Heart left ventricle (tissue), 16 donors: ENCODE data around the gene PTCHD1. TPM values are rescaled to one million over a fixed set of nuclear protein-coding genes. Genes with fewer than 3 reads are reported as not detected.

Source experiments
- ATAC-seq, 4 donors: fragments of 200-7000 bp; cut with Tn5 transposase; one replicate each; pipeline ENCODE4 v1.9.1; 2020 to 2022; ENCODE audit warnings: moderate library complexity in 4 of 4, mild to moderate bottlenecking in 3 of 4, moderate number of reproducible peaks in 1 of 4
- DNase-seq, 5 donors: peaks; one replicate each; pipeline ENCODE4 v3.0.0-alpha.2; 2020
- H3K27ac ChIP-seq, 12 donors: fragments of 200-600 bp; sonication (generic) in 4 of 12; one replicate each; pipeline versions ENCODE4 v1.5.0 to v1.8.0; 2016 to 2022; ENCODE audit warnings: mild to moderate bottlenecking in 2 of 12
- H3K27me3 ChIP-seq, 9 donors: fragments of 200-600 bp; sonication (generic) in 2 of 9; one replicate each; pipeline versions ENCODE4 v1.5.1 to v1.8.0; 2016 to 2022; ENCODE audit warnings: mild to moderate bottlenecking in 3 of 9
- H3K36me3 ChIP-seq, 9 donors: fragments of 200-600 bp; sonication (generic) in 2 of 9; one replicate each; pipeline versions ENCODE4 v1.5.0 to v1.8.0; 2018 to 2022; ENCODE audit warnings: mild to moderate bottlenecking in 2 of 9
- H3K4me1 ChIP-seq, 12 donors: fragments of 200-600 bp; sonication (generic) in 4 of 12; one replicate each; pipeline versions ENCODE4 v1.5.0 to v1.8.0; 2016 to 2022; ENCODE audit warnings: mild to moderate bottlenecking in 3 of 12
- H3K4me3 ChIP-seq, 12 donors: fragments of 200-600 bp; sonication (generic) in 4 of 12; one replicate each; pipeline versions ENCODE4 v1.5.0 to v1.8.0; 2017 to 2022; ENCODE audit warnings: mild to moderate bottlenecking in 9 of 12, moderate library complexity in 4 of 12
- H3K9me3 ChIP-seq, 12 donors: fragments of 200-600 bp; sonication (generic) in 4 of 12; one replicate each; pipeline versions ENCODE4 v1.5.0 to v1.8.0; 2016 to 2022; ENCODE audit warnings: mild to moderate bottlenecking in 1 of 12
- POLR2A ChIP-seq, 2 donors: fragments of 450-650 bp; IDR thresholded peaks; one replicate each; pipeline ENCODE4 v1.6.1; 2017; ENCODE audit warnings: antibody characterized with exemption in 2 of 2, mild to moderate bottlenecking in 2 of 2, moderate library complexity in 2 of 2
- WGBS, 4 donors: extraction: QIAGEN DNeasy Blood & Tissue Kit in 2 of 4; methylation state at CpG; one replicate each; pipeline versions ENCODE4 v1.1.5 to v1.1.7; 2013 to 2018; 5-methylcytosine and 5-hydroxymethylcytosine counted together
- intact Hi-C, 10 donors: fragments of 100-400 bp; cut with DNase I; formaldehyde crosslinking; loops; one replicate each; pipeline versions ENCODE4 v1.11.1 to v1.14.2; 2022
- polyA plus RNA-seq, 2 donors: library from polyadenylated mRNA; stranded (reverse); fragments of 200-250 nt; gene quantifications; one replicate each; pipeline ENCODE4 v1.2.3, GENCODE V29; 2013
- total RNA-seq, 9 donors: library from RNA; depleted of rRNA in 2 of 9; stranded (reverse); fragments of >200 nt in 2 of 9; fragmentation: NEBNext Ultra II Directional in 3 of 9; extraction: Animal tissue kit (Norgen Biotek cat#: 25700) in 3 of 9; gene quantifications; one replicate each; pipeline versions ENCODE4 v1.1.0 to v1.2.4, GENCODE V29; 2016 to 2023
- TF ChIP-seq, protein P1 (sequence below), 12 donors: fragments of 200-600 bp; sonication (generic) in 4 of 12; IDR thresholded peaks; one replicate each; pipeline versions ENCODE4 v1.5.0 to v1.8.0; 2018 to 2022; ENCODE audit warnings: antibody characterized with exemption in 12 of 12, mild to moderate bottlenecking in 5 of 12
- donor health status: ischemic (EF 13 %, LVEDD 7.1; RV severe dilation, severe dysfunction).
- donor health status: healthy with polysubstance abuse.
- donor health status: DM: no; HTN: yes; CAD: no.
- donor health status: DM: no; HTN: no; CAD: no.
- donor health status: ischemic (EF 25% LVEDD 6.9; RV normal size, moderate dysfunction).
- donor health status: ischemic (EF 25% LVEDD 5.7; RV mildly dilated, moderate dysfunction).
- donor health status: healthy.
- donor health status: DM: yes; HTN: yes; CAD: no.
- donor health status: ischemic (EF 35%, LVEDD 5.7; RV mildly dilated, moderate dysfunction).
- donor health status: nonischemic (EF 11% LVEDD 7.7; RV severe dilation, severe dysfunction).
- donor health status: DM: yes; HTN: yes; CAD: no.
- donor health status: PGD.
- donor health status: ischemic (EF 29% LVEDD 5.4; RV normal size, mild dysfunction).
- donor health status: nonischemic (EF 23%, LVEDD 6.1; RV moderate dilation, normal function).

The PTCHD1 gene
- total and polyA plus RNA-seq, 11 donors, result under 0.01 to 0.12 (median 0.07) TPM; not detected in 4

DNA sequence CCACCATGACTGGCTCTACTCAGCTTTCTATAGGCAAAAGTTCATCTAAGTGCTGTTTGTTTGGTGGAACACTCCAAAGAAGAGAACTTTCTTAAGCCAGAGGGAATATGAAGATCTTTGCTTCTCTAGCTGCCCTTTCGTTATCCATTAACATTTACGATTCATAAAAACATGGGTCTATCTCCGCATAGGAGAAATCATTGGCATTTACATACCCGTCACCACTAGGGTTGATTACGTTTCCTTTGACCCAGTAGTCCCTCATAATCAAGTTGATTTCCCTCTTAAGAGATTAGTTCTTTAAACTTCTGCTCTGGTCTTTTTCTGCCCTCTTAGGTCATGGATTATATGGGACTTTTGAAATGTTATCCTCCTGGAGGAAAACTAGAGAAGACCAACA is 57.5 kb downstream of the PTCHD1 start:
- H3K27me3 ChIP-seq, result no peaks in the 10 kb centered on the region
- ATAC-seq, result no peak
- 84 to 97% (median 90%) methylated on average over 5 of the region's 5 CpGs for WGBS, 4 donors
- TF ChIP-seq, protein P1, sequence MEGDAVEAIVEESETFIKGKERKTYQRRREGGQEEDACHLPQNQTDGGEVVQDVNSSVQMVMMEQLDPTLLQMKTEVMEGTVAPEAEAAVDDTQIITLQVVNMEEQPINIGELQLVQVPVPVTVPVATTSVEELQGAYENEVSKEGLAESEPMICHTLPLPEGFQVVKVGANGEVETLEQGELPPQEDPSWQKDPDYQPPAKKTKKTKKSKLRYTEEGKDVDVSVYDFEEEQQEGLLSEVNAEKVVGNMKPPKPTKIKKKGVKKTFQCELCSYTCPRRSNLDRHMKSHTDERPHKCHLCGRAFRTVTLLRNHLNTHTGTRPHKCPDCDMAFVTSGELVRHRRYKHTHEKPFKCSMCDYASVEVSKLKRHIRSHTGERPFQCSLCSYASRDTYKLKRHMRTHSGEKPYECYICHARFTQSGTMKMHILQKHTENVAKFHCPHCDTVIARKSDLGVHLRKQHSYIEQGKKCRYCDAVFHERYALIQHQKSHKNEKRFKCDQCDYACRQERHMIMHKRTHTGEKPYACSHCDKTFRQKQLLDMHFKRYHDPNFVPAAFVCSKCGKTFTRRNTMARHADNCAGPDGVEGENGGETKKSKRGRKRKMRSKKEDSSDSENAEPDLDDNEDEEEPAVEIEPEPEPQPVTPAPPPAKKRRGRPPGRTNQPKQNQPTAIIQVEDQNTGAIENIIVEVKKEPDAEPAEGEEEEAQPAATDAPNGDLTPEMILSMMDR (IDR thresholded peaks at IDR 0.05), result no peak
- no peak for TF ChIP-seq POLR2A (IDR thresholded peaks at IDR 0.05)
- no peaks in the 10 kb centered on the region for H3K36me3 ChIP-seq
- H3K9me3 ChIP-seq, result no peaks in the 10 kb centered on the region
- no peaks in the 10 kb centered on the region for H3K4me1 ChIP-seq
- H3K4me3 ChIP-seq, result no peak overlapping the region
- no peak for DNase-seq
- intact Hi-C loops, result no loop called here
- no peak overlapping the region for H3K27ac ChIP-seq

DNA sequence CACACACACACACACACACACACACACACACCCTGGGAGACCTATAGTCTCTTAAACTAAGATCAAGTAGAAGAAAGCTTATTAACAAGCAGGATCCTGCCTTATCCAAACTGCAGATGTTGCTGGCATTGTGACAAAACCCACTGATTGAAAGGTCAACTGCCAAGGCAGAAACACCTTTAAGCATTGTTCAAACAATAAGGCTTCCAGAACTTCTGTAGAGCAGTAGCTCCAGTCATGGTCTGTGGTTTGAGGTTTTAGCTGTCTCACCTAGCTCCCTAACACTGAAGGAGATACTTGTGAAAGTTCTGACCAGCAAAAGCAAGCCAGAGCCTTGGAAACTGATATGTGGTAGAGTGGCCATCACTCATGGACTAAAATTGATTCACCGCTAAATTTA is 59.8 kb downstream of the PTCHD1 start:
- no peak for ATAC-seq

DNA sequence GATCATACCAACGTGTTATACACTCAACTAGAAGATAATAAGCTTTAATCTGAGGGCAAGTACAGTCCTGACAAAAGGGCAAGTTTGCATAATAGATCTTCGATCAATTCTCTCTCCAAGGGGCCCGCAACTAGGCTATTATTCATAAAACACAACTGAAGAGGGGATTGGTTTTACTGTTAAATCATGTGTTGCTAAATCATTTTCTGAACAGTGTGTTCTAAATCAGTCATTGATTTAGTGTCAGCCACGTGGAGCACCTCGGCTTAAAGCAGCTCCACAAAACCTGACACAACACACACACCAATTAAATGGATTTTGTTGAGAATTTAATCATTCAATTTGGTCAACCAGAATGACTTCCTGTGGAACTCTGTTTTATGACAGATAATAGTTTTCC is 61.6 kb downstream of the PTCHD1 start:
- TF ChIP-seq POLR2A (IDR thresholded peaks at IDR 0.05), result no peak
- TF ChIP-seq, protein P1 (IDR thresholded peaks at IDR 0.05), result no peak
- Histone ChIP-seq H3K4me1 (no peaks in the 10 kb centered on the region), H3K9me3 (no peaks in the 10 kb centered on the region), H3K36me3 (no peaks in the 10 kb centered on the region), H3K27ac (no peak overlapping the region), H3K27me3 (peaks cover 0 to 3% (median 0%) of the 10 kb centered on the region in 9 donors), H3K4me3 (no peak overlapping the region)
- WGBS, 4 donors, result 74 to 89% (median 84%) methylated on average over 5 of the region's 5 CpGs
- DNase-seq (no peak), ATAC-seq (no peak)
- intact Hi-C loops, result no loop called here

More for the DNA sequence above, 59.8 kb downstream of the PTCHD1 start:
- TF ChIP-seq, protein P1 (IDR thresholded peaks at IDR 0.05), result no peak
- H3K36me3 ChIP-seq, result no peaks in the 10 kb centered on the region
- peaks cover 0 to under 1% (median 0%) of the 10 kb centered on the region in 9 donors for H3K27me3 ChIP-seq
- H3K9me3 ChIP-seq, result no peaks in the 10 kb centered on the region
- no peak overlapping the region for H3K4me3 ChIP-seq
- H3K27ac ChIP-seq, result no peak overlapping the region
- peak in 1 of 5 donors; percentile 17 for DNase-seq
- 88 to 100% (median 100%) methylated on average over 1 of the region's 1 CpG for WGBS, 4 donors
- intact Hi-C loops, result no loop called here
- H3K4me1 ChIP-seq, result no peaks in the 10 kb centered on the region

DNA sequence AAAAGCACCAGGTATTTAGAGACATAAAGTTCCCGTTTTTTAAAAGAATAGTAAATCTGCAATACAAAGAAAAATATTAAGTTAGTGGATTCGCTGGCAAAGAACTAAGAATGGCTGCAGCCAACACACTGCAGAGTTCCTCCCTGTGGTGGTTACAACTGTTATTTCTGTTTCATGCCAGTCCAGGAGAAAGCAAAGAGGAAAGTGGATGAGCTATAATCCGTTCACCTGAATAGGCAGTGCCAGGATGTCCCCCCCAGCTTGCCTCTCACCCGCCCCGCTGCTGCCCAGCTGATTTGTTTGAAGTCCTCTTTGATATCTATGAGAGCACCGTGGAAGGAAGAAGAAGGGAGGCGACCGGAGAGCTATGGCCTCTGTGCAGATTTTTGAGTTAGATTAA is 63.9 kb downstream of the PTCHD1 start:
- Histone ChIP-seq H3K4me1 (no peaks in the 10 kb centered on the region), H3K36me3 (no peaks in the 10 kb centered on the region), H3K27ac (no peak overlapping the region), H3K4me3 (no peak overlapping the region), H3K27me3 (peaks cover 0 to 7% (median 0%) of the 10 kb centered on the region in 9 donors), H3K9me3 (no peaks in the 10 kb centered on the region)
- 67 to 89% (median 81%) methylated on average over 8 of the region's 8 CpGs for WGBS, 4 donors
- TF ChIP-seq, protein P1 (IDR thresholded peaks at IDR 0.05), result no peak
- no peak for TF ChIP-seq POLR2A (IDR thresholded peaks at IDR 0.05)
- intact Hi-C loops, result no loop called here
- no peak for DNase-seq
- ATAC-seq, result no peak
